Fibroblast of lung (primary cell): ENCODE results near the gene MIEN1. TPM values are rescaled to one million over a fixed set of nuclear protein-coding genes. Genes with fewer than 3 reads are reported as not detected.

Experiments
- DNase-seq, 2 donors: peaks; one replicate each; pipeline versions ENCODE4 v3.0.0 to v3.0.0-alpha.2; 2010; ENCODE audit warnings: low read depth in 2 of 2
- H2AFZ ChIP-seq: 2 replicates; pipeline ENCODE4 v1.5.1; 2012; ENCODE audit warnings: low read length, control low read depth, inconsistent platforms
- H3K27ac ChIP-seq: 2 replicates; pipeline ENCODE4 v1.5.1; 2011; ENCODE audit warnings: low read length, control low read depth; ENCODE audit not compliant: insufficient read depth
- H3K27me3 ChIP-seq: 2 replicates; pipeline ENCODE4 v1.5.1; 2011; ENCODE audit warnings: mild to moderate bottlenecking, low read length; ENCODE audit not compliant: control insufficient read depth, insufficient read depth
- H3K36me3 ChIP-seq: 2 replicates; pipeline ENCODE4 v1.5.1; 2011; ENCODE audit warnings: low read length; ENCODE audit not compliant: control insufficient read depth, insufficient read depth
- H3K4me1 ChIP-seq: 2 replicates; pipeline ENCODE4 v1.5.1; 2011; ENCODE audit warnings: low read length; ENCODE audit not compliant: control insufficient read depth, insufficient read depth; ENCODE audit errors: extremely low read depth
- H3K4me2 ChIP-seq: 2 replicates; pipeline ENCODE4 v1.5.1; 2011; ENCODE audit warnings: low read length, control low read depth; ENCODE audit not compliant: insufficient read depth; ENCODE audit errors: extremely low read depth
- H3K4me3 ChIP-seq, 4 experiments: fragments of 200-600 bp in 1 of 4; sonication (generic) in 1 of 4; replicated peaks in 1 of 4; 2 replicates each; pipeline ENCODE4 v1.5.1; 2011 to 2016; ENCODE audit warnings: low read length in 4 of 4, low read depth in 3 of 4, mild to moderate bottlenecking in 3 of 4, control low read depth in 2 of 4, inconsistent platforms in 1 of 4, mixed read lengths in 1 of 4; ENCODE audit not compliant: insufficient read depth in 1 of 4; ENCODE audit errors: control extremely low read depth in 1 of 4
- H3K79me2 ChIP-seq: 2 replicates; pipeline ENCODE4 v1.5.1; 2012; ENCODE audit warnings: mild to moderate bottlenecking, low read length, inconsistent platforms; ENCODE audit not compliant: control insufficient read depth, insufficient read depth
- H3K9ac ChIP-seq: 2 replicates; pipeline ENCODE4 v1.5.1; 2011; ENCODE audit warnings: mild to moderate bottlenecking, low read length, control low read depth; ENCODE audit not compliant: insufficient read depth
- H3K9me3 ChIP-seq: 2 replicates; pipeline ENCODE4 v1.5.1; 2012; ENCODE audit warnings: low read depth, low read length; ENCODE audit not compliant: control insufficient read depth, insufficient read depth
- H4K20me1 ChIP-seq: 2 replicates; pipeline ENCODE4 v1.5.1; 2011; ENCODE audit warnings: low read length; ENCODE audit not compliant: control insufficient read depth, insufficient read depth; ENCODE audit errors: extremely low read depth
- EZH2 ChIP-seq: IDR thresholded peaks from 2 replicates; pipeline ENCODE4 v1.5.1; 2012; ENCODE audit warnings: low read length, control low read depth, mild to moderate bottlenecking; ENCODE audit errors: missing control alignments
- polyA plus RNA-seq, 2 donors: library from polyadenylated mRNA; depleted of rRNA in 1 of 2; stranded (reverse) in 1 of 2; unstranded in 1 of 2; fragments of >200 nt; gene quantifications; 2 replicates each; pipeline ENCODE4 v1.2.1, GENCODE V29; 2011 to 2012; ENCODE audit warnings: missing spikeins in 1 of 2
- total RNA-seq: library from RNA; depleted of rRNA; stranded (reverse); fragments of >200 nt; gene quantifications from 2 replicates; pipeline ENCODE4 v1.2.1, GENCODE V29; 2014
- TF ChIP-seq, protein P1 (sequence below), 2 donors: IDR thresholded peaks in 1 of 2; conservative IDR thresholded peaks in 1 of 2; 1 replicate in 1 of 2; 2 replicates in 1 of 2; pipeline ENCODE4 v1.5.1; 2011 to 2012; ENCODE audit warnings: low read length in 2 of 2, control low read depth in 1 of 2, inconsistent platforms in 1 of 2, low read depth in 1 of 2, mild to moderate bottlenecking in 1 of 2

Gene MIEN1
- total and polyA plus RNA-seq, 2 donors (not counting 1 experiment from before 2014, with no cell fraction given), result 25.6 to 58.0 TPM

DNA sequence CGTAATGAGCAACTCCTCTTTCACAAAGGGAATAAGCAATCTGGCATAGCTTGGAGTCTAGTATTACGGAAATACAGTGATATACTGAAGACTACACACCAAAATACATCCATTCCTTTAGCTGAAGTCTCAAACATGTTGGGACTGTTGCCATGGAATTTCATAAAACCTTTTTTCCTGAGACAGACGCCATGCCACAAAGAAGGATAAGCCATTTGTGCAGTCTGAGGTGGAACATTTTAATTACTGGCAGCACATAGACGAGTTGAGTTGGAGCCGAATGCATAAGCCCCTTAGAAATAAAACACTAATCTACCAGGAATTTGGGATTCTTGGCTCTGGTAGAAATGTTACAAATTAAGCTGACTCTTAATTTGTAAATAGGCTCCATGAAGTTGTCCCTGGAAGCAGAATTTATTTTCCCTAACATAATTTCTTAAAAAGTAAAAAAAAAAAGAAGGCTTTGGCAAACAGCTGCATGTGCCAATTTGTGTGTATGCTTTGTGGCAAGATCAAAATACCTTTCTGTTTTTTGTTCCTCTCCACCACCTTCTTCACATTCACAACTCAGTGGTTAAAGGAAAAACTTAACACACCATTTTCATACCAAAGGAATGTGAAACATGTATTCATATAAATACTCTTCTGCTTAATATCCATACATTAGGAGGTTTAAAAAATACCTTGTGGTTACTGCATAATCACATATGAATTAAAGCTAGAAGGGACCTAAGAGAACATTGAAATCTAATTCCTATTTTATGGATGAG, 32.9 kb upstream of the MIEN1 start:
- no peaks in the 10 kb centered on the region for H4K20me1 ChIP-seq
- peaks cover 7% of the 10 kb centered on the region for H3K27me3 ChIP-seq
- no peaks in the 10 kb centered on the region for H3K79me2 ChIP-seq
- TF ChIP-seq, protein P1, sequence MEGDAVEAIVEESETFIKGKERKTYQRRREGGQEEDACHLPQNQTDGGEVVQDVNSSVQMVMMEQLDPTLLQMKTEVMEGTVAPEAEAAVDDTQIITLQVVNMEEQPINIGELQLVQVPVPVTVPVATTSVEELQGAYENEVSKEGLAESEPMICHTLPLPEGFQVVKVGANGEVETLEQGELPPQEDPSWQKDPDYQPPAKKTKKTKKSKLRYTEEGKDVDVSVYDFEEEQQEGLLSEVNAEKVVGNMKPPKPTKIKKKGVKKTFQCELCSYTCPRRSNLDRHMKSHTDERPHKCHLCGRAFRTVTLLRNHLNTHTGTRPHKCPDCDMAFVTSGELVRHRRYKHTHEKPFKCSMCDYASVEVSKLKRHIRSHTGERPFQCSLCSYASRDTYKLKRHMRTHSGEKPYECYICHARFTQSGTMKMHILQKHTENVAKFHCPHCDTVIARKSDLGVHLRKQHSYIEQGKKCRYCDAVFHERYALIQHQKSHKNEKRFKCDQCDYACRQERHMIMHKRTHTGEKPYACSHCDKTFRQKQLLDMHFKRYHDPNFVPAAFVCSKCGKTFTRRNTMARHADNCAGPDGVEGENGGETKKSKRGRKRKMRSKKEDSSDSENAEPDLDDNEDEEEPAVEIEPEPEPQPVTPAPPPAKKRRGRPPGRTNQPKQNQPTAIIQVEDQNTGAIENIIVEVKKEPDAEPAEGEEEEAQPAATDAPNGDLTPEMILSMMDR (conservative IDR thresholded peaks at IDR 0.05 in 1 of 2, IDR thresholded peaks at IDR 0.05 in 1 of 2; ENCODE audit: low read depth in 1 of 2, low read length in 2 of 2), result no peak
- no peak for TF ChIP-seq EZH2
- H3K36me3 ChIP-seq, result no peaks in the 10 kb centered on the region
- no peaks in the 10 kb centered on the region for H3K9me3 ChIP-seq
- H3K4me2 ChIP-seq, result no peak overlapping the region
- no peak overlapping the region for H3K27ac ChIP-seq
- peaks cover 2% of the 10 kb centered on the region for H3K4me1 ChIP-seq
- no peak overlapping the region for H3K9ac ChIP-seq
- peak in 1 of 2 donors; percentile 71 for DNase-seq
- H2AFZ ChIP-seq, result no peak overlapping the region
- no peak overlapping the region for H3K4me3 ChIP-seq

DNA sequence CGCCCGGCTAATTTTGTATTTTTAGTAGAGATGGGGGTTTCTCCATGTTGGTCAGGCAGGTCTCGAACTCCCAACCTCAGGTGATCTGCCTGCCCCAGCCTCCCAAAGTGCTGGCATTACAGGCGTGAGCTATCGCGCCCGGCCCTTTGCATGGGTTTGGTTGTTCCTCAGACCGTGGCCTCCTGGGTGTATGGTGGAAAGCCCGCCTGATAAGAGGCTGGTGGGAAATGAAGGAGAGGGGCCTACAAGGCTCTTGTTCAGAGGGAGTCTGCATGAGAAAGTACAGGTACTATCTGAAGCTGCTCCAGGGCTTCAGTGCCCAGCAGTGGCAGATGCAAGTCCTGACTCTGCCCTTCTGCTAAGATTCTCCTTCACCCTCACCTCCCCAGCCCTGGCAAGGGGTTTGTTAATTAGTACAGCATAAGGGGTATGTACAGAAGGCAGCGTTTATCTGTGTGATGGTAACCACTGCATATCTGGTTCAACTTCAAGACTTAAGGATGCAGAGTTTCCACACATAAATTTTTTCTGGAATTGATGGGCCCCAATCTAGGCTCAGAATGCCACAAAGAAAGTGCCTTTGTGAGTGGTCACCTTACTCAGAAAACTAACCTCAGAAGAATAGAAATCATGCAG, 31.6 kb upstream of the MIEN1 start:
- TF ChIP-seq, protein P1 (conservative IDR thresholded peaks at IDR 0.05 in 1 of 2, IDR thresholded peaks at IDR 0.05 in 1 of 2; ENCODE audit: low read depth in 1 of 2, low read length in 2 of 2), result no peak
- TF ChIP-seq EZH2, result no peak
- Histone ChIP-seq H3K4me3 (no peak overlapping the region), H3K36me3 (no peaks in the 10 kb centered on the region), H2AFZ (no peak overlapping the region), H3K27me3 (peaks cover 7% of the 10 kb centered on the region), H3K4me1 (peaks cover 2% of the 10 kb centered on the region), H4K20me1 (no peaks in the 10 kb centered on the region), H3K9ac (no peak overlapping the region), H3K27ac (no peak overlapping the region), H3K9me3 (no peaks in the 10 kb centered on the region), H3K79me2 (no peaks in the 10 kb centered on the region), H3K4me2 (no peak overlapping the region)
- no peak for DNase-seq

DNA sequence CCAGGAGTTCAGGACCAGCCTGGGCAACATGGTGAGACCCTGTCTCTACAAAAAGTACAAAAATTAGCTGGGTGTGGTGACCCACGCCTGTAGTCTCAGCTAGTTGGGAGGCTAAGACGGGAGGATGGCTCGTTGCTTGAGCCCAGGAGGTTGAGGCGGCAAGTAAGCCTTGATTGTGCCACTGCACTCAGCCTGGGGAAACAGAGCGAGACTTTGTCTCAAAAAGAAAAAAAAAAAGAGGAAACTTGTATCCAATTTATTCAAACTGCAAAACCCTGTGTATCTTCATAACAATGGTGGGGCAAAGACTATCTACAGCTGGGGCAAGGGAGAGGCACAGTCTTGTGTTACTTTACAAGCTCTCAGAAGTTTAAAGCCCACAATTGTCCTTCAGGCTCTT, 28.9 kb upstream of the MIEN1 start:
- Histone ChIP-seq H3K4me3 (no peak overlapping the region), H2AFZ (no peak overlapping the region), H3K27me3 (peaks cover 5% of the 10 kb centered on the region), H3K4me1 (peaks cover 4% of the 10 kb centered on the region), H4K20me1 (no peaks in the 10 kb centered on the region), H3K9me3 (no peaks in the 10 kb centered on the region), H3K79me2 (no peaks in the 10 kb centered on the region), H3K36me3 (no peaks in the 10 kb centered on the region), H3K4me2 (no peak overlapping the region), H3K9ac (no peak overlapping the region), H3K27ac (no peak overlapping the region)
- TF ChIP-seq, protein P1 (conservative IDR thresholded peaks at IDR 0.05 in 1 of 2, IDR thresholded peaks at IDR 0.05 in 1 of 2; ENCODE audit: low read depth in 1 of 2, low read length in 2 of 2), result no peak
- no peak for TF ChIP-seq EZH2
- DNase-seq, result no peak
